ENCODE measurements around the gene CALHM2. TPM values are rescaled to one million over a fixed set of nuclear protein-coding genes. Genes with fewer than 3 reads are reported as not detected.

CALHM2 gene
- total RNA-seq, 1 donor from 2014 or later: 0.25 TPM

- Histone ChIP-seq H3K4me3 (ENCODE audit: low read depth, low read length) (no peak overlapping the region), H3K36me3 (ENCODE audit: control insufficient read depth, insufficient read depth, low read length) (no peaks in the 10 kb centered on the region), H3K27me3 (ENCODE audit: control insufficient read depth, insufficient read depth, low read length) (peaks cover 4% of the 10 kb centered on the region)
- DNase-seq (ENCODE audit: low read depth): no peak
- no peak for TF ChIP-seq CTCF (IDR thresholded peaks at IDR 0.05; ENCODE audit: insufficient read depth, low read length, poor library complexity, severe bottlenecking)
Measured at GRCh38 chr10:103472005-103472404, 19.8 kb upstream of the CALHM2 start.

GRCh38 chr10:103470761-103471653 lies 18.8 kb upstream of the CALHM2 start:
- Histone ChIP-seq H3K4me3 (ENCODE audit: low read depth, low read length) (no peak overlapping the region), H3K27me3 (ENCODE audit: control insufficient read depth, insufficient read depth, low read length) (peaks cover 4% of the 10 kb centered on the region), H3K36me3 (ENCODE audit: control insufficient read depth, insufficient read depth, low read length) (no peaks in the 10 kb centered on the region)
- no peak for DNase-seq (ENCODE audit: low read depth)
- no peak for TF ChIP-seq CTCF (IDR thresholded peaks at IDR 0.05; ENCODE audit: insufficient read depth, low read length, poor library complexity, severe bottlenecking)

GRCh38 chr10:103469201-103469600 lies 17.0 kb upstream of the CALHM2 start:
- Histone ChIP-seq H3K27me3 (ENCODE audit: control insufficient read depth, insufficient read depth, low read length) (peaks cover 4% of the 10 kb centered on the region), H3K4me3 (ENCODE audit: low read depth, low read length) (no peak overlapping the region), H3K36me3 (ENCODE audit: control insufficient read depth, insufficient read depth, low read length) (no peaks in the 10 kb centered on the region)
- no peak for TF ChIP-seq CTCF (IDR thresholded peaks at IDR 0.05; ENCODE audit: insufficient read depth, low read length, poor library complexity, severe bottlenecking)
- no peak for DNase-seq (ENCODE audit: low read depth)

GRCh38 chr10:103467406-103467805 lies 15.2 kb upstream of the CALHM2 start:
- H3K27me3 ChIP-seq (ENCODE audit: control insufficient read depth, insufficient read depth, low read length): no peaks in the 10 kb centered on the region
- no peak overlapping the region for H3K4me3 ChIP-seq (ENCODE audit: low read depth, low read length)
- DNase-seq (ENCODE audit: low read depth): no peak
- H3K36me3 ChIP-seq (ENCODE audit: control insufficient read depth, insufficient read depth, low read length): no peaks in the 10 kb centered on the region
- TF ChIP-seq CTCF (IDR thresholded peaks at IDR 0.05; ENCODE audit: insufficient read depth, low read length, poor library complexity, severe bottlenecking): no peak

GRCh38 chr10:103466734-103467133 lies 14.6 kb upstream of the CALHM2 start:
- no peak for TF ChIP-seq CTCF (IDR thresholded peaks at IDR 0.05; ENCODE audit: insufficient read depth, low read length, poor library complexity, severe bottlenecking)
- H3K36me3 ChIP-seq (ENCODE audit: control insufficient read depth, insufficient read depth, low read length): no peaks in the 10 kb centered on the region
- H3K27me3 ChIP-seq (ENCODE audit: control insufficient read depth, insufficient read depth, low read length): no peaks in the 10 kb centered on the region
- no peak overlapping the region for H3K4me3 ChIP-seq (ENCODE audit: low read depth, low read length)
- DNase-seq (ENCODE audit: low read depth): no peak
